Glomerular visceral epithelial cell (primary cell): ENCODE measurements around the gene THSD7B.
"Not testable (repeated sequence)": the region's sequence is repeated elsewhere in the genome, so short reads cannot be mapped to it uniquely, and the experiment has no call there.

Experiments used
- DNase-seq: peaks from one replicate; pipeline ENCODE4 v3.0.0-alpha.2; 2016; ENCODE audit errors: extremely low spot score

Gene THSD7B

GRCh38 chr2:137523931-137524330 is 758.6 kb downstream of the THSD7B start:
- peak; percentile 18 for DNase-seq

- DNase-seq: no peak
Measured at GRCh38 chr2:137525132-137525531, 759.8 kb downstream of the THSD7B start.

- DNase-seq: no peak
Measured at GRCh38 chr2:137525641-137526190, 760.4 kb downstream of the THSD7B start.

- DNase-seq: no peak
Measured at GRCh38 chr2:137535897-137536296, 770.6 kb downstream of the THSD7B start.

GRCh38 chr2:137539336-137539735 is 774.0 kb downstream of the THSD7B start:
- DNase-seq: no peak

- no peak for DNase-seq
Measured at GRCh38 chr2:137547842-137548241, 782.5 kb downstream of the THSD7B start.

- no peak for DNase-seq
Measured at GRCh38 chr2:137566387-137566786, 801.0 kb downstream of the THSD7B start.

GRCh38 chr2:137570484-137570883 is 805.1 kb downstream of the THSD7B start:
- no peak for DNase-seq

GRCh38 chr2:137587834-137588233 is 822.5 kb downstream of the THSD7B start:
- not testable (repeated sequence) for DNase-seq

- not testable (repeated sequence) for DNase-seq
Measured at GRCh38 chr2:137588578-137588977, 823.2 kb downstream of the THSD7B start.

GRCh38 chr2:137590102-137590501 is 824.8 kb downstream of the THSD7B start:
- no peak for DNase-seq

- no peak for DNase-seq
Measured at GRCh38 chr2:137607722-137608318, 842.5 kb downstream of the THSD7B start.

GRCh38 chr2:137638932-137639331 is 873.6 kb downstream of the THSD7B start:
- no peak for DNase-seq

GRCh38 chr2:137644731-137645130 is 879.4 kb downstream of the THSD7B start:
- no peak for DNase-seq

- no peak for DNase-seq
Measured at GRCh38 chr2:137654046-137654445, 888.7 kb downstream of the THSD7B start.

GRCh38 chr2:137655814-137656213 is 890.5 kb downstream of the THSD7B start:
- DNase-seq: no peak

GRCh38 chr2:137658433-137658832 is 893.1 kb downstream of the THSD7B start:
- no peak for DNase-seq

- DNase-seq: peak; percentile 23
Measured at GRCh38 chr2:137659616-137660015, 894.3 kb downstream of the THSD7B start.

- DNase-seq: no peak
Measured at GRCh38 chr2:137670111-137670510, 904.8 kb downstream of the THSD7B start.

- DNase-seq: no peak
Measured at GRCh38 chr2:137672989-137673552, 907.7 kb downstream of the THSD7B start.

GRCh38 chr2:137674991-137675390 is 909.6 kb downstream of the THSD7B start:
- no peak for DNase-seq

GRCh38 chr2:137675584-137676327 is 910.4 kb downstream of the THSD7B start:
- DNase-seq: no peak

GRCh38 chr2:137676346-137676745 is 911.0 kb downstream of the THSD7B start:
- no peak for DNase-seq
